GM19328 (cell line): ENCODE results near the gene HHAT.

Source experiments
- ATAC-seq: cut with Tn5 transposase; IDR thresholded peaks from one replicate; pipeline ENCODE4 v1.9.1; 2021; ENCODE audit warnings: mild to moderate bottlenecking, moderate library complexity; ENCODE audit not compliant: unreplicated experiment

Gene HHAT

DNA sequence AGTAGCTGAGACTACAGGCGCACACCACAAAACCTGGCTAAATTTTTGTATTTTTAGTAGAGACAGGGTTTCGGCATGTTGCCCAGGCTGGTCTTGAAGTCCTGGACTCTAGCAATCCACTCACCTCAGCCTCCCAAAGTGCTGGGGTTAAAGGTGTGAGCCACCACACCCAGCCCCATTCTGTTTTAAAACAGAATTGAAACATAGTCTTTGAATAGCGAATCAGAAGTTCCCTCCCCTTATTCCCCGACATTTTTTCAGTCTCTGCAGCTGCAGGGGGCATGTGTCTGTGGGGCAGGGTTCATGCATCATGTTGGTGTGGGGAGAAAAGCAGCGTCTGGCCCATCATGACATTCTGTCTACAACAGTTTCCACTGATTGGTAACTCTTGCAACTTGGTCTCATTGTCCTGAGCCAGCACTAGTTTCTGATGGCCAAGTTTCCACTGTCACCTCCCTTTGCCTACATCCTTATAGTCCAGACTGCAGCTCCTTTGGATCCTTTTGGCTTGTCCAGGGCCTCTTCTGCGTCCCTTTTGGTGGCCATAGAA is 15.6 kb upstream of the HHAT start:
- ATAC-seq, result no peak

DNA sequence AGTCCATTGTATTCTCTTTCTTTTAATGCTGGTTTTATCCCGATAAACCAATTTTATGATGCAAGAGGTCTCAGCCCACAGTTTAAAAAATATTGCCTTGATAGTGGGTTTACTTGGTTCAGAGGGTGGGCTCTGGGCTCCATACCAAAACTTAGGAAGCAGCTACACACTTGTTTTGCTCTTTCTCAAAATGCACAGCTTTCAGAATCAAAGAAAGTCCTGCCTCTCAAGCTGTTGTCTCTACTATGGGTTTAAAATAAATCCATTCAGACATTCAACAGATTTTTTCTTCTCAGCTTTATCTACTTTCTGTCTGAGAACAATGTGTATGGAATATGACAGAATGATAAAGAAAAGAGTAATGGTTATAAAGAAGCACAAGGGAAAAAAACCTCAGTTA is 14.8 kb upstream of the HHAT start:
- ATAC-seq, result no peak

DNA sequence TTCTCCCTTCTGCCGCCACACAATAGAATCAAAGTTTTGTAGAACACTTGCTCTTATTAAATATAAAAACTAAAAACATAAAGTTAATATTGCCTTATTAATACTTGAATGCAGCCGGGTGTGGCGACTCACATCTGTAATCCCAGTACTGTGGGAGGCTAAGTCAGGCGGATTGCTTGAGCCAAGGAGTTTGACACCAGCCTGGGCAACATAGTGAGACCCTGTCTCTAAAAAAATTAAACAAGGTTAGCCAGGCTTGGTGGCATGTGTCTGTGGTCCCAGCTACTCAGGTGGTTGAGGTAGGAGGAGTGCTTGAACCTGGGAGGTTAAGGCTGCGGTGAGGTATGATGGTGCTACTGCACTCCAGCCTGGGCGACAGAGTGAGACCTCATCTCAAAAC is 13.2 kb upstream of the HHAT start:
- no peak for ATAC-seq

DNA sequence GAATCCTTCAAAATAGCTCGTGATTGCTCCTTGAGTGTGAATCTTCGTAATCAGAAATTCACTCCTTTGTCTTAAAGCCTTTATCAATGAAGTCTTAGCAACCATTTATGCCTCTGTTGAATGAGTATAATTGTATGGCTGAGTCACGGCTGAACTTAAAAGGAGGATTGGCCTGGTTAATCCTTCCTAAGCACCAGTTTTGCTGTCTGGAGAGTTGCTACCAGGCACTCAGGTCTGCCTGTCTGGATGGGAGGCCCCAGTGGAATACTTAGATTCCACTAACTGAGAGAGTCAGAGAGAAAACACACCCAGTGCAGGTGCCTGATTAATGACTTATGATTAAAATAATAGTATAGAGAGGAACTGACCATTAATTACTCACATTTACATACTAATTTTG is 7.6 kb upstream of the HHAT start:
- no peak for ATAC-seq

DNA sequence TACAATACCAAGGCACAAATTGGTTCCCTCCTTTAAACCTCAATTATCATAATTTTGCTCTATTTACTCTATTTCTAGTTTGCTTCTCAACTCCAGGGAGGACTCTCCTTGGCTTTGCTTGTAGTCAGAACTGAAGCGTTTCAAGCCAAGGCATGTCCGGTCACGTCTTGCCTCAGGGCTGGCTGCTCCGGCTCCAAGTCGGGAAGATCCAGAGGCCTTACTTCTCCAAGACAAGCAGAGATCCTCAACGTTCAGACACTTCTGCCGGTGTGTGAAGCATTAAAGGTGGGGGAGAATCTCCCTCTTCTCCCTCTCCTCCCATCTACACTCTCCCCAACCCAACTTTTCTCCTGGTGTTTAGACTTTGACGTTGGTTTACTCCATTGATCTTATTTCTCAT is 7.2 kb upstream of the HHAT start:
- no peak for ATAC-seq

DNA sequence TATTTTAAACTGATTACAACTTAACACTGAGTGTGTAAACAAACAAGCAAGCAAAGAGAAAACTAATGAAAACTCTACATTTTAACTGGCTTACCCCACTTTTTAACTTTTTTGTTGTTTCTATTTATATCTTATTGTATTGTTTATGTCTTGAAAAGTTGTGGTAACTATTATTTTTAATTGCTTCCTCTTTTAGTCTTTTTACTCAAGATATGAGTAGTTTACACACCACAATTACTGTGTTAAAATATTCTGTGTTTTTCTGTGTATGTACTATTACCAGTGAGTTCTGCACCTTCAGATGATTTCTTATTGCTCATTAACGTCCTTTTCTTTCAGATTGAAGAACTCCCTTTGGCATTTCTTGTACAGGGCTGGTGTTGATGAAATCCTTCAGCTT is 4.7 kb upstream of the HHAT start:
- ATAC-seq, result no peak

DNA sequence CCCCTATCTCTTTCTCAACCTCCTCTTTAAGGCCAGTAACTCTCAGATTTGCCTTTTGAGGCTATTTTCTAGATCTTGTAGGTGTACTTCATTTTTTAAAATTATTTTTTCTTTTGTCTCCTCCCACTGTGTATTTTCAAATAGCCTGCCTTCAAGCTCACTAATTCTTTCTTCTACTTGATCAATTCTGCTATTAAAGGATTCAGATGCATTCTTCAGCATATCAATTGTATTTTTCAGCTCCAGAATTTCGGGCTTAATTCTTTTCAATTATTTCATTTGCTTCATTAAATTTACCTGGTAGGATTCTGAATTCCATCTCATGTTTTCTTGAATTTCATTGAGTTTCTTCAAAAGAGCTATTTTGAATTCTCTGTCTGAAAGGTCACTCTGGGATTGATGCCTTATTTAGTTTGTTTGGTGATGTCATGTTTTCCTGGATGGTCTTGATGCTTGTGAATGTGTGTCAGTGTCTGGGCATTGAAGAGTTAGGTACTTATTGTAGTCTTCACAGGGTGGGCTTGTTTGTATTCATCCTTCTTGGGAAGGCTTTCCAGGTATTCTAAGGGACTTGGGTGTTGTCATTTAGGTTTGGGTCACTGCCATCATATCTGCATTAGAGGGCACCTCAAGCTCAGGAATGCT is 3.6 kb upstream of the HHAT start:
- no peak for ATAC-seq

DNA sequence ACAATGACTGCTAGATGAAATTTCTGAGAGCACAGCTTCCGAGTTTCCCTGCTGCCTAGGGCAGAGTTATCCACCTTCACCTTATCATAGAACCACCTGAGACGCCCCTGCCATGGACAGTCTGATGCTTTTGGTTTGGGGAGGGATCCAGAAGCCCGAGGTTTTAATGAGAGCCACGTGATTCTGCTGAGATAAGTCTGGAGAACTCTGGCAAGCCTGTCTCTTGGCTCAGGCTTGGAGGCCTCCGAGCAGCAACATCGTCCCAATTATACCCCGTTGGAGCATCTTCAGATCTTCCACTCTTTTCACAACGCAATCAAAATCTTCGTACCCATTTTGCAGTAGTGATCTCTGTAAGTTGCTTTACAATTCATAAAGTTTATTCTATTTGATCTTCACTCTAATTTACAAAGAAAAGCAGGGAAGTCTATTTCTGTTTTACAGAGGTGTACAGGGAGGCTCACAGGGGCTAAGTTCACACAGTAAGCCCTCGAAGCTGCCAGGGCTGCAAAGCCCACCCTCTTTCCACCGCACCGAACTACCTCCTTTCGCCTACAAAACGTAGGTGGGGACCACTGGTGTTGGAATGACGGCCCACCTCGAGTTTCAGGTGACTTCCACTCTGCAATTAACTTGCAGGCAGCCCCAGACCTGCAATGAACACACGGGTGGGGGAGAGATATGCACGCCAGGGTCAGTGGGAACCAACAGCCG is 513 bp upstream of the HHAT start:
- no peak for ATAC-seq

DNA sequence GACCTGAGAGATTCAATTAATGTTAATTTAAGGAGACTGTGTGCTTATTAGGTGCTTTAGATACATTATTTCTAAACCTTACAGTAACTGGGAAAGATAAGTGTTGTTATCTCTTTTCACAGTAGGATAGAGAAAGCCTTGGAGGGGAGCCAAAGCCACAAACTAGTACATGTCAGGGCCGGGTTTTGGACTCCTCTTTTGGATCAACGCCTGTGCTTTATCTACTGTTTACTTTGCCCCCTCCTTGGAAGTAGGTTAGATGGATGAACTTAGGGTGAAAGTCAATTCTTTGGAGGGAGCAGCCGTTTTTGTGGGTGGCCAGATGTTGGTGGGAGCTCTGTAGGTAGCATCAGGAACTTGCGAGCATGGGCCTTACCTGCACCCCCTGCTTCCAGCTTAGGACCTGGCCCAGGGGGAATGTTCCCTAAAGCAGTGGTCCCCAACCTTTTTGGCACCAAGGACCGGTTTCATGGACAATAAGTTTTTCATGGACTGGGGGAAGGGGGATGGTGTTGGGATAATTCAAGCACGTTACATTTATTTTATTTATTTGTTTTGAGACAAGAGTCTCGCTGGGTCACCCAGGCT is 1.7 kb downstream of the HHAT start:
- no peak for ATAC-seq

DNA sequence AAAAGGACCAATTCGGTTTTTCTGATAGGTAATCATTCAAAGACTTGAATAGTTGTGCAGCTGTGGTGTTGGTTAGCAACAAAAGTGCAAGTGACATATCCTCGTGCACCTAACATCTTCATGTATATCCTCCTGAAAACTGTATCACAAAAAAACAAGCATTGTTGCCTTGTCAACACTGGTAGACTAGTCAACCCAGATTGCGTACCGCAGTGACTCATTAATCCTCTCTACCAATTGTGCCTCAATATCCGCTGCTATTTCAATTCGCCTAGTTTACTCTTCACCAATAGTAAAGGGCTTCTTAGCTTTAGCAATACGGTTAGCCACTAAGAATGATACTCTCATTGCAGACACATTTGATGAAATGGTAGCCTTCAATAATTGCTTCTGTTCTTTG is 3.5 kb downstream of the HHAT start:
- ATAC-seq, result no peak

DNA sequence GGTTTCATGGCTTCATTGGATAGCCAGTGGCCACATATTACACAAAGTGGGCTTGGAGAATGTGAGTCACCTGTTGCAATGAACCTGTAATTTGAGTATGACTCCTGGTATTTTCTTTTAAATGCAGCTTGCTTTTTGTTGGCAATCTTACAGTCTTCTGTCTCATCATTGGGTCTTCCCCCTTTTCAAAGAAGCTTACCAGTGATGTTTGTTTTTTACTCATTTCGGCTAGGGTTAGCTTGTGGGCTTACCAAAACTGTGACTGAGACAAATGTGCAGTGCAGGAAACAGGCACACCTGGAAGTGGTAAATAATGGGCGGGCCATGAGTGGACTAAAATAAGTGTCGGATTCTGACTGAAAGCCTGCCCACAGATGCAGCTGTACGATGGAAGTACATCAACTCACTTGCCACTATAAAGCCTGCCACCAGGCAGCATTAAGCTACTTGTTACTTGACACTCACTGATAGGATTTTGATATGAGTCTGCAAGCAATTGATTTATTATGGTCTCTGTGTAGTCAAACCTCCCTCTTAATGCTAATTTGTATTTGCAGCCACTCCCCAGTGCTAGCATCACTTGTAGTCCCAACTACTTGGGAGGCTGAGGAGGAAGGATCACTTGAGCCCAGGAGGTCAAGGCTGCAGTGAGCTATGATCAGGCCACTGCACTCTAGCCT is 4.2 kb downstream of the HHAT start:
- peak; percentile 73 for ATAC-seq

DNA sequence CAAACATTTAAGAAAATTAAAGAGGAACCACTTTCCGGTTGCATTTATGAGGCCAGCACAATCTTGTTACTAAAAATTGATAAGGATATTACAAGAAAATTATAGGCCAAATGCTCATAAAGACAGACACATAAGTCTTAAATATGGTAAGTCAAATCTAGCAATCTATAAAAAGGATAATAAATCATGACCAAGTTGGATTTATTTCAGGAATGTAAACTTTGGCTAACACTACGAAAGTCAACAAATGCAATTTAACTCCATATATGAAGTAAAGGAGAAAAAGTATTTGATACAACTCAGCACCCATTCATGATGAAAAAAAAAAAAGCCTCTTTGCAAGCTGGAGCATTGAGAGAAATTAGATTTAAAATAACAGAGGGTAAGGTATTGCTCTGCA is 6.3 kb downstream of the HHAT start:
- no peak for ATAC-seq

DNA sequence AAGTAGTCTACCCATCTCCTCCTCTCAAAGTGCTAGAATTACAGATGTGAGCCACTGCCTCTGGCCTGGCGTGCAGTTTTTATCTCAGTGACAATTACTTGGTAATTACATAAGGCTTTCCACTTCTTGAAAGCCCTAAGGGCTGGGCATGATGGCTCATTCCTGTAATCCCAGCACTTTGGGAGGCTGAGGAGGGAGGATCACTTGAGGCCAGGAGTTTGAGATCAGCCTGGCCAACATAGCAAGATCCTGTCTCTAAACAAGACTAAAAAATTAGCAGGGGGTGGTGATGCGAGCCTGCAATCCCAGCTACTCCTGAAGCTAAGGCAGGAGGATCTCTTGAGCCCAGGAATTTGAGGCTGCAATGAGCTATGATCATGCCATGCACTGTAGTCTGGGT is 7.7 kb downstream of the HHAT start:
- no peak for ATAC-seq

DNA sequence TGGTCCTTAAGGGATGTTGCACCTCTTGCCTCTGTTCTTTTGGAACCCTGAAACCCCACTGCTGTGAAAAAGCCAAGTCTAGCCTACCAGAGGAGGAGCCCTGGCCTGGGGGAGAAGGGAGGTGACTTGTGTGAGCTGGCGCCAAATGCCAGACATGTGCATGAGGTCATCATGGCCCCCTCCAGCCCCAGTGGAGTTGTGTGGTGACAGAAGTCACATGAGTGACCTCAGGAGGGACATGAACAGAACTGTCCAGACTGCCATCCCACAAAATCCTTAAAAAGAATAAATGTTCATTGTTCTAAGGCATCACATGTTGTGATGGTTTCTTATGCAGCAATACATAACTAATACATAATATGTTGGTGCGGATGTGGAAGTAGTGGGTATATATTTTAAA is 10.8 kb downstream of the HHAT start:
- ATAC-seq, result no peak

DNA sequence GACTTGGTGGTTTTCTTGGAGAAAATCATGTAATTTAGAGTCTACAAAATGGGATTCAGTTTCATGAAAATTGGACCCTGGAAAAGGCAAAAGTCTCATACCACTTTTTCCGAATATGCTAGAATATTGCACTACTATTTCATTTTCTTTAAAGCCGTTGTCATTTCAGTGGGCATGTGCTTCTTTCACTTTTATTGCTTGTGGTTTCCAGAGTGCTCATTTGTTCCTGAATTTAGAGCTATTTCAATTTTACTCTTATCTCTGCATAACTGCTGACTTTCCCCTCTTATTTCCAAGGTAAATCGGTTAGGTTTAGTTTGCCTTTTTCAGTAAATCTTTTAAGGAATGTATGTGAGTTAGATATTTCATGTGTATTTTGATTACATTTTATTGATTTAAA is 11.6 kb downstream of the HHAT start:
- no peak for ATAC-seq

DNA sequence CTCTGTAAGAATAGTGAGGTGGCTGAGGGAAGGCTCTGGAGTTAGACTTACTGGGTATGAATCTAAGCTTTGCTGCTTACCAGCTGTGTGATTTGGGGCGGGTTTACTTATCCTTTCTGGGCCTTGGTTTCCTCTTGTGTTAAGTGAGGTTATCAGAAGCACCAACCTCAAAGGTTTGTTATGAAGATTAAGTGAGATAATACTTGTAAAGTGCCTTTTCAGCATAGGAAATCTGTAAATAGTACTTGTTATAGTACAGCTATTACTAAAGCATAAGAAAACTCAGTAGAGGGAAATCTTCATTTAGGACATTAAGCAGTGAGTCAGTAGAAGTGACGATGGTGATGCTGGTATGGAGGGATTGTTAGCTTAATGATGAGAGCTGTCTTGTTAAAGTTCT is 12.1 kb downstream of the HHAT start:
- no peak for ATAC-seq

DNA sequence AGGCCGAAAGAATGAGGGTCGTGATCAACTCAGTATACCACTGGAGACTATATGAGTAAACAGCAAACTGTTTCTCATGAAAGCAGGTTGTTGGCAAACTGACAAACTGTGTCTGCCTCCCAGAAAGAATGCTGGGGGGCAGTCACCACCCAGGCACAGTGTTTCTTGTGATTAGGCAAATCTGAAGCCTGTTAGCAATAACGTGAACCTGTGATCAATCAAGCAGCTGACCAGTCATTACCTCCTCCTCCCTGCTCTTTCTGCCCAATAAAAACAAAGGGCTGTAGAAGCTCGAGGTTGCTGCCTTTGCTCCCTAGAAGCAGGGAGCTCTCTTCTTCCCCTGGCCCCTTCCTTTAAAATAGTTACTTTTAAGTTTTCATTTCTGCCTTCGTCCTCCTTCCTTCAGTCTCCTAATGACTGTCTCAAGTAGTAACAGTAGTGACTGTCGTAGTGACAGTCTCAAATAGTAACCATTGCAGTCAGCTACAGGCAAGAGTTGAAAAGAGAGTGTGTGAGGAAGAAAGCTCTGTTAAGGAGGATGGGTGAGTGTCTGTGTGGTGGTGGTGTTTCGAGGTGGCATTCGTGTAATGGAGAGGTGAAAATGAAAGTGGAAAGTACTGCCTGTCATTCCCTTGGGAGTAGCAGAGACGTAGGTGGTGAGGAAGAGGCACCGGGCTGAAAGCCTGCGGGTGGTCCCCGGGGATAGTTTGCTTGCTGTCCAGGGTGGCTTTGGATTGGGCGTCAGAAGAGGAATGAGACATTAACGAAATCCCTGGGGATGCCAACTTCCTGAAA is 14.5 kb downstream of the HHAT start:
- ATAC-seq, result peak; percentile 45

DNA sequence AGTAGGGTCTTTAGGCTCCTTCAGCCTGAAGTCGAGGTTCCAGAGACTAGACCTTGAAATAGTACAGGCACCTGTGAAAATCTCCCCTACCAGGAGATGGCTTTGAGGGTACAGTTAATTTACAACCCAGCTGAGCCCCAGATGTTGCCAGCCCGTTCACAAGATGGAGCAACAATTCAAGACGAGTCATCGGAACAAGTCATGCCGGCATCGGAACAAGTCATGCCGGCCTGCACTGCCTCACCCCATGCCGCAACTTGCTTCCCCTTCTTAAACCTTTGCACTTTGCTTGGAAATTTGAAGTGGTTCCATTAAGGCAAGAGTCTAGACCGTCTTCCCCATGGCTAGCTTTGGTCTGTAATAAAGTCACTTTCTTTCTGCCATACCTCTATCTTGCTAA is 16.0 kb downstream of the HHAT start:
- no peak for ATAC-seq

DNA sequence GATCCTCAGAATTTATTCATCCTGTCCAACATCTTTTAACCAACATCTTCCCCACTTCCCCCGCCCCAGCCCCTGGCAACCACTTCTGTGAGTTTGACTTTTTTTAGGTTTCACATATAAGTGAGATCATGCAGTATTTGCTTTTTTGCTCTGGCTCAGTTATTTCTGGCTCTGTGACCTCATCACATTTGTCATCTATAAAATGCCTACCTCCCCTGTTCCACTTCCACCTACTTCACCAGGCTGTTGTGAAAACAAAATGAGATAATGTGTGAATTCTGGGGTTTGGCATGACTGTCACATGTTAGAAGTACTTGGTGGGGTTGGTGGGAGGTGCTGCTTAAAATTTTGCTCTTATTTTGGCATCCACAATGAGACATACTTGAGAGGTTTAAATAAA is 18.4 kb downstream of the HHAT start:
- ATAC-seq, result no peak

DNA sequence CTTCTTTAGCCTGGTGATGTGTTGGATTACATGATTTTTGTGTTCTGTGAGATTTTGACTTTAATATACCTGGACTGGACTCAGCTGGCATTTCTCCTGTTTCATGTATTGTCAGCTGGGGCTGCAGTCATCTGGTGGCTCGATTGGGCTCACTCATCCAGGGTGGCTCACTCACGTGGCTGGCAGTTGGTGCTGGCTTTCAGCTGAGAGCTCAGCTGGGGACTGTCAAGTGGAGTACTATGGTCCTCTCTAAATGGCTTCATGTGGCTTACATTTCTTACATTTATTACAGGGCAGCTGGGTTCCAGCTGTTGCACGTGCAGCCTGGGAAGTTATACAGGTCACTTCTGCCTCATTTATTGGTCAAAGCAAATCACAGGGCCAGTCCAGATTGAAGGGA is 22.8 kb downstream of the HHAT start:
- no peak for ATAC-seq

DNA sequence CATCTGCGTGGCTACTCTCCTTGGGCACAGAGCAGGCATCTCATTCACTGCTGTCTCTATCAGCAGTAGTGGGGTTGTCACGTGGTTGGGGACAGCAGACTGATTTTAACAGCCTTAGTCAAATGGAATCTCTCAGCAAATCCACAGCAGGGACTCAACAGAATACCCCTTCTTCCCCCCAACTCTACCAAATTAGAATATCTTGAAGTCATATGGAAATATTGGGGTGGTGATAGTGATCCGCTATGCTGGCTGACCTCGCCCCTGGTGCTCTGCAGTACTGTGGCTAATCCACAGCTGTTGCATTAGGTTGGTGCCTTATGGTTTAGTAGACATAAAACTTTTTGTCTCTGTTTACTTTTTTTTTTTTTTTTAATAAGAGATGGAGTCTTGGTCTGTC is 23.9 kb downstream of the HHAT start:
- no peak for ATAC-seq
